ENCODE data around the gene LGI4.
"Not testable (repeated sequence)": the region's sequence is repeated elsewhere in the genome, so short reads cannot be mapped to it uniquely, and the experiment has no call there.

Gene LGI4

GRCh38 chr19:35130761-35131720, 3.8 kb downstream of the LGI4 start:
- no peak overlapping the region for H3K4me3 ChIP-seq (ENCODE audit: low read depth, low read length)
- TF ChIP-seq CTCF (IDR thresholded peaks at IDR 0.05; ENCODE audit: insufficient read depth, low read length, missing control alignments) = no peak
- DNase-seq (ENCODE audit: low read depth, low spot score) = no peak
- ChIA-PET CTCF (interaction anchor here (0.9 kb wide), 1 partner anchor 64 kb away, joined by 4 read pairs; no protein-coding TSS in a partner anchor), POLR2A (no interaction called here)

- H3K4me3 ChIP-seq (ENCODE audit: low read depth, low read length); POLR2A ChIA-PET; CTCF ChIA-PET; DNase-seq (ENCODE audit: low read depth, low spot score): not testable (repeated sequence)
Measured at GRCh38 chr19:35129724-35130274, 5.1 kb downstream of the LGI4 start.

GRCh38 chr19:35128398-35129057, 6.3 kb downstream of the LGI4 start:
- no peak for DNase-seq (ENCODE audit: low read depth, low spot score)
- H3K4me3 ChIP-seq (ENCODE audit: low read depth, low read length) = no peak overlapping the region
- TF ChIP-seq CTCF (IDR thresholded peaks at IDR 0.05; ENCODE audit: insufficient read depth, low read length, missing control alignments) = no peak
- CTCF ChIA-PET = interaction anchor here (1.4 to 7.4 kb wide), 5 partner anchors 8 to 84 kb away, joined by 6 to 118 read pairs (median 16); partner anchors contain the start of genes FXYD1, FXYD3 and LGI4
- POLR2A ChIA-PET = no interaction called here

GRCh38 chr19:35127871-35128270, 7.0 kb downstream of the LGI4 start:
- CTCF ChIA-PET = interaction anchor here (0.8 to 7.4 kb wide), 7 partner anchors 8 to 83 kb away, joined by 3 to 118 read pairs (median 6); partner anchors contain the start of genes FXYD1, FXYD3 and LGI4
- POLR2A ChIA-PET = no interaction called here
- no peak for DNase-seq (ENCODE audit: low read depth, low spot score)
- no peak overlapping the region for H3K4me3 ChIP-seq (ENCODE audit: low read depth, low read length)
- no peak for TF ChIP-seq CTCF (IDR thresholded peaks at IDR 0.05; ENCODE audit: insufficient read depth, low read length, missing control alignments)

- no peak overlapping the region for H3K4me3 ChIP-seq (ENCODE audit: low read depth, low read length)
- no peak for DNase-seq (ENCODE audit: low read depth, low spot score)
- ChIA-PET CTCF (interaction anchor here (0.6 to 7.4 kb wide), 6 partner anchors 9 to 82 kb away, joined by 3 to 118 read pairs (median 12); partner anchors contain the start of genes FXYD1, FXYD3, FXYD7 and LGI4), POLR2A (no interaction called here)
- no peak for TF ChIP-seq CTCF (IDR thresholded peaks at IDR 0.05; ENCODE audit: insufficient read depth, low read length, missing control alignments)
Measured at GRCh38 chr19:35126624-35126959, 8.3 kb downstream of the LGI4 start.

GRCh38 chr19:35125749-35126623, 8.9 kb downstream of the LGI4 start:
- ChIA-PET CTCF (interaction anchor here (0.6 to 7.4 kb wide), 9 partner anchors 8 to 82 kb away, joined by 3 to 118 read pairs (median 19); partner anchors contain the start of genes FXYD1, FXYD3, FXYD7 and LGI4), POLR2A (no interaction called here)
- no peak overlapping the region for H3K4me3 ChIP-seq (ENCODE audit: low read depth, low read length)
- DNase-seq (ENCODE audit: low read depth, low spot score) = no peak
- no peak for TF ChIP-seq CTCF (IDR thresholded peaks at IDR 0.05; ENCODE audit: insufficient read depth, low read length, missing control alignments)

Data from AG04449 (cell line).